Osteocyte (in vitro differentiated cells): Measurements from ENCODE around the gene RXFP1. TPM values are rescaled to one million over a fixed set of nuclear protein-coding genes. Genes with fewer than 3 reads are reported as not detected.

ENCODE experiments used
- DNase-seq: peaks from one replicate; pipeline ENCODE4 v3.0.0; 2021; ENCODE audit warnings: mixed read lengths; ENCODE audit not compliant: unreplicated experiment; ENCODE audit errors: extremely low spot score
- H3K27ac Mint-ChIP-seq: one replicate; pipeline ENCODE4 v1.8.0; 2021; ENCODE audit warnings: mild to moderate bottlenecking, mixed read lengths; ENCODE audit not compliant: unreplicated experiment
- H3K27me3 Mint-ChIP-seq: one replicate; pipeline ENCODE4 v1.8.0; 2021; ENCODE audit warnings: mixed read lengths; ENCODE audit not compliant: unreplicated experiment
- H3K36me3 Mint-ChIP-seq: one replicate; pipeline ENCODE4 v1.8.0; 2021; ENCODE audit warnings: mixed read lengths; ENCODE audit not compliant: unreplicated experiment
- H3K4me1 Mint-ChIP-seq: one replicate; pipeline ENCODE4 v1.8.0; 2021; ENCODE audit warnings: mixed read lengths; ENCODE audit not compliant: unreplicated experiment
- H3K4me3 Mint-ChIP-seq: one replicate; pipeline ENCODE4 v1.8.0; 2021; ENCODE audit warnings: mild to moderate bottlenecking, moderate library complexity, mixed read lengths; ENCODE audit not compliant: unreplicated experiment
- H3K9me3 Mint-ChIP-seq: one replicate; pipeline ENCODE4 v1.8.0; 2021; ENCODE audit warnings: mixed read lengths; ENCODE audit not compliant: unreplicated experiment
- total RNA-seq: library from RNA; stranded (reverse); gene quantifications from 2 replicates; pipeline ENCODE4 v1.2.1, GENCODE V29; 2021
- TF ChIP-seq, protein P1 (sequence below): fragments of 200-600 bp; sonication (generic); IDR thresholded peaks from 2 replicates; pipeline ENCODE4 v1.5.0; 2021; ENCODE audit warnings: antibody characterized with exemption, mild to moderate bottlenecking, moderate library complexity

The RXFP1 gene
- total RNA-seq, 1 donor from 2014 or later = not detected

GRCh38 chr4:158671665-158671914 lies 149.9 kb downstream of the RXFP1 start, which contains the start of gene C4orf46:
TSS of gene C4orf46 (minus strand) at chr4:158671887. CDS start at chr4:158671801, 86 bp downstream.
- Mint-ChIP-seq H3K27me3 (no peaks in the 10 kb centered on the region), H3K9me3 (no peaks in the 10 kb centered on the region), H3K36me3 (no peaks in the 10 kb centered on the region), H3K4me1 (peaks cover 23% of the 10 kb centered on the region), H3K4me3 (peak within 1 kb of the TSS; percentile 95), H3K27ac (peak within 1 kb of the TSS; percentile 98)
- TF ChIP-seq, protein P1, sequence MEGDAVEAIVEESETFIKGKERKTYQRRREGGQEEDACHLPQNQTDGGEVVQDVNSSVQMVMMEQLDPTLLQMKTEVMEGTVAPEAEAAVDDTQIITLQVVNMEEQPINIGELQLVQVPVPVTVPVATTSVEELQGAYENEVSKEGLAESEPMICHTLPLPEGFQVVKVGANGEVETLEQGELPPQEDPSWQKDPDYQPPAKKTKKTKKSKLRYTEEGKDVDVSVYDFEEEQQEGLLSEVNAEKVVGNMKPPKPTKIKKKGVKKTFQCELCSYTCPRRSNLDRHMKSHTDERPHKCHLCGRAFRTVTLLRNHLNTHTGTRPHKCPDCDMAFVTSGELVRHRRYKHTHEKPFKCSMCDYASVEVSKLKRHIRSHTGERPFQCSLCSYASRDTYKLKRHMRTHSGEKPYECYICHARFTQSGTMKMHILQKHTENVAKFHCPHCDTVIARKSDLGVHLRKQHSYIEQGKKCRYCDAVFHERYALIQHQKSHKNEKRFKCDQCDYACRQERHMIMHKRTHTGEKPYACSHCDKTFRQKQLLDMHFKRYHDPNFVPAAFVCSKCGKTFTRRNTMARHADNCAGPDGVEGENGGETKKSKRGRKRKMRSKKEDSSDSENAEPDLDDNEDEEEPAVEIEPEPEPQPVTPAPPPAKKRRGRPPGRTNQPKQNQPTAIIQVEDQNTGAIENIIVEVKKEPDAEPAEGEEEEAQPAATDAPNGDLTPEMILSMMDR = no peak
- no peak for DNase-seq

- DNase-seq = peak; percentile 99
- Mint-ChIP-seq H3K4me3 (peak within 1 kb of the TSS; percentile 95), H3K36me3 (no peaks in the 10 kb centered on the region), H3K4me1 (peaks cover 23% of the 10 kb centered on the region), H3K27me3 (no peaks in the 10 kb centered on the region), H3K9me3 (no peaks in the 10 kb centered on the region), H3K27ac (peak within 1 kb of the TSS; percentile 98)
- TF ChIP-seq, protein P1 = peak; percentile 65
Measured at GRCh38 chr4:158671915-158672806, 150.5 kb downstream of the RXFP1 start, which contains the start of gene ETFDH. TSS of gene ETFDH (plus strand) at chr4:158672296. CDS start at chr4:158672457, 161 bp downstream.

DNA sequence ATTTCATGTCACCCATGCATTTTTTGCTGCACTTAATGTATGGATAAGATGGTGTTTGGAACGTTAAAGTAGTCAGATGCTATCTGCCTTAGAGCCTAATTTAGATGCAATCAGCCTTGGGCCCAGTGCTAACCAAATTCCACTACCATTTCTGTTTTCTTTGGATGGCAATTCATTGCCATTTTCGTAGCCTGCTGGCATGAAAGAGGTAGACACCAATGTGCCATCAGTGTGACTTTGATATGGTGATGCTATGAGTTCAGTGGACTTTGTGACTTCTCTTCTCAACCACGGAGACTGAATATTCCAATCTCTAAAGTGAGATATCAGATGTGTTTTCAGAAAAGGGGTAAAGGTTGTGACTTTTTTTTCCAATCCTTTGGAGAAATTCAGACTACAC lies 152.0 kb downstream of the RXFP1 start:
- Mint-ChIP-seq H3K9me3 (no peaks in the 10 kb centered on the region), H3K36me3 (peaks cover 4% of the 10 kb centered on the region), H3K27me3 (no peaks in the 10 kb centered on the region), H3K4me1 (peaks cover 23% of the 10 kb centered on the region), H3K4me3 (peak overlapping the region; percentile 6), H3K27ac (no peak overlapping the region)
- TF ChIP-seq, protein P1 = no peak
- no peak for DNase-seq

- TF ChIP-seq, protein P1 = no peak
- no peak for DNase-seq
- Mint-ChIP-seq H3K9me3 (no peaks in the 10 kb centered on the region), H3K27ac (no peak overlapping the region), H3K27me3 (no peaks in the 10 kb centered on the region), H3K4me1 (peaks cover 11% of the 10 kb centered on the region), H3K36me3 (peaks cover 13% of the 10 kb centered on the region), H3K4me3 (no peak overlapping the region)
Measured at GRCh38 chr4:158676076-158676475, 154.4 kb downstream of the RXFP1 start.

DNA sequence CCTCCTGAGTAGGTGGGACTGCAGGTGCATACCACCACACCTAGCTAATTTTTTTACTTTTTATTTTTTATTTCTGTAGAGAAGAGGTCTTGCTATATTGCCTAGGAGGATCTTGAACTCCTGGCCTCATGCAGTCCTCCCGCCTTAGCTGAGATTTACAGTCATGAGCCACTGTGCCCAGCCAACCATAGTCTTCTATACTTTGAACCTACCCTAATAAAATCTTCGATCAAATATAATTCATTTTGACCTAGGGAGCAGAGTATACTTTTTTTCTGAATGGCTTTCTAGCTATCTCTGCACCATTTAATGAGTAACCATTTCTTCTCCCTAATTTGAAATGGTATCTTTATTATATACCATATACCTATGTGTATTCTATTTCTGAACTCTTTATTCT lies 157.1 kb downstream of the RXFP1 start:
- DNase-seq = no peak
- Mint-ChIP-seq H3K4me1 (peaks cover under 1% of the 10 kb centered on the region), H3K4me3 (no peak overlapping the region), H3K27me3 (no peaks in the 10 kb centered on the region), H3K9me3 (no peaks in the 10 kb centered on the region), H3K27ac (no peak overlapping the region), H3K36me3 (peaks cover 21% of the 10 kb centered on the region)
- TF ChIP-seq, protein P1 = no peak
